Tibial artery (tissue), 4 donors: ENCODE data around the gene RBM38.
A peak's percentile ranks its signal among the peaks of the same experiment; 100 is the strongest.

Source experiments
- DNase-seq, 2 donors: peaks; one replicate each; pipeline ENCODE4 v3.0.0-alpha.2; 2019
- H3K27ac ChIP-seq, 2 donors: fragments of 200-600 bp; sonication (generic) in 1 of 2; 1 replicate in 1 of 2; 2 replicates in 1 of 2; pipeline ENCODE4 v1.5.1; 2018 to 2019; ENCODE audit warnings: mild to moderate bottlenecking in 1 of 2
- H3K27me3 ChIP-seq, 2 donors: fragments of 200-600 bp; sonication (generic) in 1 of 2; one replicate each; pipeline versions ENCODE4 v1.5.1 to v1.6.0; 2016 to 2019
- H3K36me3 ChIP-seq, 3 donors: fragments of 200-600 bp; sonication (generic) in 2 of 3; one replicate each; pipeline ENCODE4 v1.5.1; 2016 to 2019; ENCODE audit warnings: mild to moderate bottlenecking in 2 of 3
- H3K4me1 ChIP-seq, 4 donors: fragments of 200-600 bp; sonication (generic) in 2 of 4; 1 replicate in 3 of 4; 2 replicates in 1 of 4; pipeline ENCODE4 v1.5.1; 2016 to 2019
- H3K4me3 ChIP-seq, 2 donors: fragments of 200-600 bp; sonication (generic) in 1 of 2; 1 replicate in 1 of 2; 2 replicates in 1 of 2; pipeline ENCODE4 v1.5.1; 2018 to 2019; ENCODE audit warnings: mild to moderate bottlenecking in 2 of 2
- H3K9me3 ChIP-seq, 3 donors: fragments of 200-600 bp; sonication (generic) in 1 of 3; one replicate each; pipeline ENCODE4 v1.5.1; 2016 to 2019
- intact Hi-C: fragments of 100-400 bp; cut with DNase I; formaldehyde crosslinking; loops from one replicate; pipeline ENCODE4 v1.15.0; 2023; ENCODE audit warnings: low total_unique reads
- TF ChIP-seq, protein P1 (sequence below), 2 experiments: fragments of 200-600 bp in 1 of 2; fragments of 450-650 bp in 1 of 2; IDR thresholded peaks; one replicate each; pipeline ENCODE4 v1.5.1; 2017 to 2019; ENCODE audit warnings: antibody characterized with exemption in 2 of 2, mild to moderate bottlenecking in 1 of 2, moderate library complexity in 1 of 2

The RBM38 gene

DNA sequence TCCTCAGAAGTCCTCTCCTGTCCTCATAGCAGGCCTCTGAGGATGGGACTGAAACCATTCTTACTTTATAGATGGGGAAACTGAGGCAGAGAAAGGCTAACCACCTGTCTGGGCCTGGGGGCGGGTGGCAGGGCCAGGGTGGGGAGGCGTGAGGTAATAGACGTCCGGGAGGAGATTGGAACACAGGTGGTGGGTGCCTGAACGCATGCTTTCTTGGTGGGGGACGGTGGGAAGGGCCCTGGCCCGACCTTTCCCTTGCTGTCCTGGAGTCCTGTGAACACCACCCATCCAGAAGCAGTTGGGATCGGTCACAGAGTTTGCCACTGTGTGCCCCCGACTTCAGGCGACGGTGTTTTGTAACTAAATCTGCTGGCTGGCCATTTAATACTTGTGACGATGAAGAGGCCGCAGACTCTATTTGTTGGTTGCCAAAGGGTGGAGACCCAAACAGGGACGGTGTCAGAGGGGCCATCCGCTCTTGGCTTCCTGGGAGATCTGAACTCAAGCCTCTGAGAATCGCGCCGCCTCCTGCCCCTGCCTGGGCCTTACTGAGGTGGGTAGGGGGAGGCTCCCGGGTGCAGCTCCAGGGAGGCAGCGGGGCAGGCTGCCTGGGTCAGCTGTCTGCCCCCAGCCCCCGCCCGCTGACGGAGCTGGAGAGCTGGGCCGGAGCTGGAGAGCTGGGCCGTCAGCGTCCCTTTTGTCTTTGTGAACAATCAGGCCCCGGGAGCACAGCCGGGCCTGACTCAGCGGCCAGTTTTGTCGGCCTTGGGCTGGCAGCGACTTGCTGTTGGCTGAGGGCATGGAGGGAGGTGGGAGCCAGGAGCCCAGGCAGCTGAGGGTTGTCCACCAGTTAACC lies 4.1 kb downstream of the RBM38 start:
- DNase-seq = peak; percentile 69 to 87
- H3K4me3 ChIP-seq = peak overlapping the region; percentile 4 to 5
- TF ChIP-seq, protein P1, sequence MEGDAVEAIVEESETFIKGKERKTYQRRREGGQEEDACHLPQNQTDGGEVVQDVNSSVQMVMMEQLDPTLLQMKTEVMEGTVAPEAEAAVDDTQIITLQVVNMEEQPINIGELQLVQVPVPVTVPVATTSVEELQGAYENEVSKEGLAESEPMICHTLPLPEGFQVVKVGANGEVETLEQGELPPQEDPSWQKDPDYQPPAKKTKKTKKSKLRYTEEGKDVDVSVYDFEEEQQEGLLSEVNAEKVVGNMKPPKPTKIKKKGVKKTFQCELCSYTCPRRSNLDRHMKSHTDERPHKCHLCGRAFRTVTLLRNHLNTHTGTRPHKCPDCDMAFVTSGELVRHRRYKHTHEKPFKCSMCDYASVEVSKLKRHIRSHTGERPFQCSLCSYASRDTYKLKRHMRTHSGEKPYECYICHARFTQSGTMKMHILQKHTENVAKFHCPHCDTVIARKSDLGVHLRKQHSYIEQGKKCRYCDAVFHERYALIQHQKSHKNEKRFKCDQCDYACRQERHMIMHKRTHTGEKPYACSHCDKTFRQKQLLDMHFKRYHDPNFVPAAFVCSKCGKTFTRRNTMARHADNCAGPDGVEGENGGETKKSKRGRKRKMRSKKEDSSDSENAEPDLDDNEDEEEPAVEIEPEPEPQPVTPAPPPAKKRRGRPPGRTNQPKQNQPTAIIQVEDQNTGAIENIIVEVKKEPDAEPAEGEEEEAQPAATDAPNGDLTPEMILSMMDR (IDR thresholded peaks at IDR 0.05) = no peak
- peaks cover 0 to 83% (median 63%) of the 10 kb centered on the region in 4 donors for H3K4me1 ChIP-seq
- no peaks in the 10 kb centered on the region for H3K27me3 ChIP-seq
- peak overlapping the region; percentile 62 to 80 for H3K27ac ChIP-seq
- peaks cover 0 to 23% (median 10%) of the 10 kb centered on the region in 3 donors for H3K36me3 ChIP-seq
- intact Hi-C loops = no loop called here
- H3K9me3 ChIP-seq = no peaks in the 10 kb centered on the region

DNA sequence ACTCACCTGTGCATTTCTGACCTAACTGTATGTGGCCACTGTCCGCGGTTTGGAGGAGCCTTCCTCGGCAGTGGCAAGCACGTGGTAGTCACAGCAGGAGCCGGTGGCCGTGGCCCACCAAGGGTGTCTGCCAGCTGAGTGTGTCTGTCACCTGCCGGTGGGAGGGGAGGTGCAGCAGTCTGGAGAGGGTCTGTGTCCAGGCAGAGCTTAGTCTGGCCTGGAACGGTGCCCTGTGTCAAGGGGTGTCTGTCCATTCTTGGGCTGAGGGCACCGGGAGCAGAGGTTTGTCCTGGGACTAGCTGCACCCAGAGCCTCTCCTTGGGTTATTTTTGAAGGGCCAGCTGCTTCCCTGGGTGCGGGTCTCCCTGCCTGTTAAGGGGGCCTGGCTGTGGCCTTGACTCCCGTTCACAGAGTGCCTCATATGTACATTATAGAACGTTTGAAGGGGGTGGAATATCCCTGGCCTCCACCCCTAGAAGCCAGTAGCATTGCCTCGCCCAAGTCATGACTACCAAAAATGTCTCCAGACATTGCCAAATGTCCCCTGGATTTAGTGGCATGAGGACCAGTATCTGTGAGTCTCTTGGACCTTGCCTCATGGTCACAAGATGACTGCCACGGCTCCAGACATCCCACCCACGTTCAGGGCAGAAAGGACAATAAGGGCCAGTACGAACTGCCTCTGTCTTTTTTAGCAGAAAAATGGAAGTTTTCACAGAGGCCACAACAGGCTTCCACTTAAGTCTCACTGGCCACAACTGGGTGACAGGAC lies 5.2 kb downstream of the RBM38 start:
- intact Hi-C loops = no loop called here
- Histone ChIP-seq H3K36me3 (peaks cover 0 to 33% (median 21%) of the 10 kb centered on the region in 3 donors), H3K4me3 (no peak overlapping the region)

DNA sequence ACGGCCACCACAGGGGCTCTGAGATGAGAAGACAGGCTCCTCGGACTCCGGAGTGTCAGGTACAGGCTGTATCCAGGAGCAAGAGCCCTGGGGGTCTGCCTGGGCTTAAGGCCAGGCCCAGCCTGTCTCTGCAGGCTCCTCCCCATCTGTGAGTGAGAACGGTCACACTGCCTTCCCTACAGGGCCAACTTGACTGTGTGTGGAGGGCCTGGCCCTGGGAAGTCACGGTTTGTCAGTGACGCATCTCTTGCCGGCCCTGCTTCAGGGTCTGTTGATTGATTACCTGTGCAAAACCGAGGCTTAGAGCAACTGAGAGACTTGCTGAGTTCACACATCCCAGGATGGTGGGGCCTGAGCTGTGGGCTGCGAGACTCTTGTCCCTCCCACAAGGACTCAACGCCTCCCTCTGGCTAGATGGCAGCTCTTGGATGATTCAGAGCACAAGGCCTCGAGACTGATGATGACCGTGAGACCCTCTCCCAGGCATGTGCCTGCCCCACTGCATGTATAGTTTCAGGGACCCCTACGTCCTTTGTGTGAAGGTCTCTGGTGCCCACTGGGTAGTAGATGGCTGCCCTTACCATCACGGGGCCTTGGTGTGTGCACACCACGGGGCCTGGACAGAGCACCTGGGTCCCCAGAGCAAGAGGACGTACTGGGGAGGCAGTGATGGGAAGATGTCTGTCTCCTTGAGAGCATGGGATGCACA lies 5.9 kb downstream of the RBM38 start:
- intact Hi-C loops = no loop called here
- Histone ChIP-seq H3K9me3 (no peaks in the 10 kb centered on the region), H3K36me3 (peaks cover 0 to 41% (median 27%) of the 10 kb centered on the region in 3 donors), H3K27me3 (no peaks in the 10 kb centered on the region), H3K4me1 (peaks cover 0 to 83% (median 59%) of the 10 kb centered on the region in 4 donors), H3K4me3 (no peak overlapping the region), H3K27ac (no peak overlapping the region)
- TF ChIP-seq, protein P1 (IDR thresholded peaks at IDR 0.05) = no peak
- DNase-seq = no peak

More for the DNA sequence above, 5.2 kb downstream of the RBM38 start:
- H3K27me3 ChIP-seq = no peaks in the 10 kb centered on the region
- TF ChIP-seq, protein P1 (IDR thresholded peaks at IDR 0.05) = no peak
- peak overlapping the region; percentile 62 to 80 for H3K27ac ChIP-seq
- H3K9me3 ChIP-seq = no peaks in the 10 kb centered on the region
- peaks cover 0 to 86% (median 60%) of the 10 kb centered on the region in 4 donors for H3K4me1 ChIP-seq
- no peak for DNase-seq

DNA sequence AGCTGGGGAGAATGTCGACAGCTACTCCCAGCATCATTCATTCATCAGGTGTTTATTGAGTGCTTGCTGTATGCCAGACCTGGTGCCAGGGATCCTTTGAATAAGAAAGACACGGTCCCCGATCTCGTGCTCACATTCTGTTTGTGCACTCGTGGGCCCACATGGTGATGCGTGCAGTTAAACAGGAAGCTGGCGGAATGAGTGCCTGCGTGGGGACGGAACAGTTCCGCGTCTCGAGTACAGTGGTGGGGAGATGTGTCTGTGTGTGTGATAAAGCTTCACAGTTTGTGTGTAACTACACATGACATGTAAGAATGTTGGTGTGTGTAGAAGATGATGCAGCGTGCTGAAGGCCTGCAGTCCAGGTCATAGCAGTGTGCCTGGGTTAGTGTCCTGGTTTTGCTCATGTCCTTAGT lies 6.5 kb downstream of the RBM38 start:
- Histone ChIP-seq H3K27me3 (no peaks in the 10 kb centered on the region), H3K4me1 (peaks cover 0 to 77% (median 56%) of the 10 kb centered on the region in 4 donors), H3K36me3 (peaks cover 0 to 46% (median 33%) of the 10 kb centered on the region in 3 donors), H3K27ac (no peak overlapping the region), H3K4me3 (no peak overlapping the region), H3K9me3 (no peaks in the 10 kb centered on the region)
- TF ChIP-seq, protein P1 (IDR thresholded peaks at IDR 0.05) = no peak
- intact Hi-C loops = no loop called here
- no peak for DNase-seq

DNA sequence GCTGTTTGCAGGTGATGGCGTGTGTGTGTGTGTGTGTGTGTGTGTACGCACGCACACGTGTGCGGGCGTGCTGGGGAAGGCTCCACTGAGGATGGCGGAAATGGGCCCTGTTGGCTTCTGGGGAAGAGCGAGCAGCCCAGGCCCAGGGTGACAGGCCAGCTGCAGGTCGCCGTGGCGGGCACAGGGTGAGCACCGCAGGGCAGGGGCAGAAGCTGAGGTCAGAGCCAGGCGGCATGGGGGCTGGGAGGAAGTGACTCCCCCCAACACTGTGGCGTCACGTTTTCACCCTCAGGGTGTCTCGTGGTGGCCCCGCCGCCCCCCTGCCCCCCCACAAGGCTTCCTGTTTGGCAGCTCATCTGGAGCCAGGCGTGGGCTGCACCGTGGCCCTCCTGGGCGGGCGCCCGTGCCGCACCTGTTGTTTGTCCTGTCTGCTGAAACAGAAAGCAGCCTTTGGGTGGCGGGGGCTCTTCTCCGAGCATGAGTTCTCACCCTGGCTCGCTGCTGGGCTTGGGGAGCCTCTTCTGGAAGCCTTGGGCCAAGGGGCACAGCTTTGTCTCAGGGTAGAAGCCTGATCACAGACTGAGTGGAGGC lies 7.1 kb downstream of the RBM38 start:
- peaks cover 0 to 71% (median 51%) of the 10 kb centered on the region in 4 donors for H3K4me1 ChIP-seq
- DNase-seq = no peak
- H3K27ac ChIP-seq = peak overlapping the region; percentile 50 to 61
- TF ChIP-seq, protein P1 (IDR thresholded peaks at IDR 0.05) = no peak
- no peaks in the 10 kb centered on the region for H3K9me3 ChIP-seq
- intact Hi-C loops = no loop called here
- H3K27me3 ChIP-seq = no peaks in the 10 kb centered on the region
- peaks cover 0 to 53% (median 37%) of the 10 kb centered on the region in 3 donors for H3K36me3 ChIP-seq
- no peak overlapping the region for H3K4me3 ChIP-seq
